Breast epithelium (tissue), 3 donors: ENCODE measurements around the gene RGS7.

ENCODE experiments used
- CTCF ChIP-seq, 3 donors: fragments of 450-650 bp; IDR thresholded peaks; one replicate each; pipeline ENCODE4 v1.5.1; 2016 to 2017; ENCODE audit warnings: antibody characterized with exemption in 3 of 3, mild to moderate bottlenecking in 3 of 3, moderate library complexity in 3 of 3
- POLR2A ChIP-seq: fragments of 450-650 bp; IDR thresholded peaks from one replicate; pipeline ENCODE4 v1.6.1; 2016; ENCODE audit warnings: antibody characterized with exemption, mild to moderate bottlenecking, moderate library complexity

GRCh38 chr1:241101622-241102021 is 255.4 kb downstream of the RGS7 start:
- TF ChIP-seq CTCF (IDR thresholded peaks at IDR 0.05), result no peak
- TF ChIP-seq POLR2A, result no peak
